Heart left ventricle (tissue), 13 donors: Measurements from ENCODE around the gene SYPL1.

Experiments
- CTCF ChIP-seq, 12 donors: fragments of 200-600 bp; sonication (generic) in 4 of 12; IDR thresholded peaks; one replicate each; pipeline versions ENCODE4 v1.5.0 to v1.8.0; 2018 to 2022; ENCODE audit warnings: antibody characterized with exemption in 12 of 12, mild to moderate bottlenecking in 5 of 12
- POLR2A ChIP-seq, 2 donors: fragments of 450-650 bp; IDR thresholded peaks; one replicate each; pipeline ENCODE4 v1.6.1; 2017; ENCODE audit warnings: antibody characterized with exemption in 2 of 2, mild to moderate bottlenecking in 2 of 2, moderate library complexity in 2 of 2
- donor health status: ischemic (EF 13 %, LVEDD 7.1; RV severe dilation, severe dysfunction).
- donor health status: DM: no; HTN: yes; CAD: no.
- donor health status: DM: no; HTN: no; CAD: no.
- donor health status: ischemic (EF 25% LVEDD 6.9; RV normal size, moderate dysfunction).
- donor health status: ischemic (EF 25% LVEDD 5.7; RV mildly dilated, moderate dysfunction).
- donor health status: ischemic (EF 35%, LVEDD 5.7; RV mildly dilated, moderate dysfunction).
- donor health status: nonischemic (EF 11% LVEDD 7.7; RV severe dilation, severe dysfunction).
- donor health status: DM: yes; HTN: yes; CAD: no.
- donor health status: PGD.
- donor health status: ischemic (EF 29% LVEDD 5.4; RV normal size, mild dysfunction).
- donor health status: nonischemic (EF 23%, LVEDD 6.1; RV moderate dilation, normal function).

- no peak for TF ChIP-seq CTCF (IDR thresholded peaks at IDR 0.05)
- no peak for TF ChIP-seq POLR2A (IDR thresholded peaks at IDR 0.05)
Observed at GRCh38 chr7:106050002-106050745, 61.9 kb downstream of the SYPL1 start.
